ENCODE results near the gene DDI2.

The DDI2 gene

DNA sequence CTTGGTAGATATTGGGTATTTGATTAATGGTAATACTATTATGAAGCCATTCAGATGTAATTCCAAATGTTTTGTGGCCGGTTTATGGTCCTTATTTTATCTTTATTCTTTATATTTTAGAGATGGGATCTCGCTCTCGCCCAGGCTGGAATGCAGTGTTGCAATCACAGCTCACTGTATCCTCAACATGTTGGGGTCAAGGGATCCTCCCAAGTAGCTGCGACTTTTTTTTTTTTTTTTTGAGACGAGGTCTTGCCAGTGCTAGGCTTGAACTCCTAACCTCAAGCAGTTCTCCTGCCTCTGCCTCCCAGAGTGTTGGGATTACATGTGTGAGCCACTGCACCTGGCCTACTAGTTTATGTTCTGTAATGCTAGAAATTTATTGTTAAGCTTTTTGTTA, 4.7 kb downstream of the DDI2 start:
- Histone ChIP-seq H3K4me1 (ENCODE audit: control insufficient read depth in 5 of 5, insufficient read depth in 5 of 5, low read length in 5 of 5) (peaks cover 0 to 89% (median 77%) of the 10 kb centered on the region in 5 donors), H3K9ac (ENCODE audit: low read length in 5 of 5) (no peak overlapping the region), H3K36me3 (ENCODE audit: control insufficient read depth in 5 of 5, insufficient read depth in 5 of 5, low read length in 5 of 5) (peaks cover 0 to 6% (median 5%) of the 10 kb centered on the region in 5 donors), H3K9me3 (ENCODE audit: control insufficient read depth in 5 of 5, low read length in 5 of 5) (no peaks in the 10 kb centered on the region), H3K27me3 (ENCODE audit: control insufficient read depth in 5 of 5, insufficient read depth in 4 of 5, low read length in 5 of 5) (peaks cover 0 to 3% (median 0%) of the 10 kb centered on the region in 5 donors), H3K4me3 (ENCODE audit: low read depth in 1 of 5, low read length in 5 of 5) (no peak overlapping the region), H3K27ac (ENCODE audit: low read depth, low read length) (peak overlapping the region; percentile 80)

DNA sequence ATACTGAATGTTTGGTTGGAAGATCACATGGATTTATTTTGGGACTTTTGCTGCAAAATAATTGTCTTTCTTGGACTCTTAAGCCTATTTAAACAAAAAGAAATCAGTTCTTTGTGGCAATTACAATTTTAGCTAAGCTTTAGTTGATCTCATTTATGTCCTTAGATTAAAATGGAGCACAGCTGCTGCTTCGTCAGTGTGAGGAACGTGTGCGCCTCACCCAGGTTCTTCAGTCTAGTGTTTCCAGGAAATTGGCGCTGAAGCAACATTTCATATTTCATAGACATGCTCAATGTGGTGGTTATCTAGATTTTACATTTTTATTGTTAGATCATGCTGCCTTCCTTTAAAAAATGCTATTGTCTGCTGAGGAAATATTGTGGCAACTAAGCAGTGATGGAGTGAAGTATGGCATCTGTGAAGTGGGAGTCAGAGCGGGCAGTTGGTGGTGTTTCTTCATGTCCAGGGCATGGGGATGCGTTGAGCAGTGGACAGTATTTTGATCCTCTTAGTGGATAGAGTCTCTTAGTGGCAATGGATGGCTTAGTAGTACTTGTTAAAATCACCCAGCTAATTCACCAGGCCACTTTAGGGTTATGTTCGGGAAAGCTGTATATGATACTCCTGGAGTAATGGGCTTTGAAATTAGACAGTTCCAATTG, 5.6 kb downstream of the DDI2 start:
- H3K9ac ChIP-seq (ENCODE audit: low read length in 5 of 5), result peak overlapping the region in 1 of 5 donors; percentile 1
- H3K27ac ChIP-seq (ENCODE audit: low read depth, low read length), result peak overlapping the region; percentile 80
- H3K9me3 ChIP-seq (ENCODE audit: control insufficient read depth in 5 of 5, low read length in 5 of 5), result no peaks in the 10 kb centered on the region
- H3K4me1 ChIP-seq (ENCODE audit: control insufficient read depth in 5 of 5, insufficient read depth in 5 of 5, low read length in 5 of 5), result peaks cover 0 to 95% (median 82%) of the 10 kb centered on the region in 5 donors
- no peaks in the 10 kb centered on the region for H3K27me3 ChIP-seq (ENCODE audit: control insufficient read depth in 5 of 5, insufficient read depth in 4 of 5, low read length in 5 of 5)
- H3K36me3 ChIP-seq (ENCODE audit: control insufficient read depth in 5 of 5, insufficient read depth in 5 of 5, low read length in 5 of 5), result peaks cover 0 to 12% (median 10%) of the 10 kb centered on the region in 5 donors
- no peak overlapping the region for H3K4me3 ChIP-seq (ENCODE audit: low read depth in 1 of 5, low read length in 5 of 5)

DNA sequence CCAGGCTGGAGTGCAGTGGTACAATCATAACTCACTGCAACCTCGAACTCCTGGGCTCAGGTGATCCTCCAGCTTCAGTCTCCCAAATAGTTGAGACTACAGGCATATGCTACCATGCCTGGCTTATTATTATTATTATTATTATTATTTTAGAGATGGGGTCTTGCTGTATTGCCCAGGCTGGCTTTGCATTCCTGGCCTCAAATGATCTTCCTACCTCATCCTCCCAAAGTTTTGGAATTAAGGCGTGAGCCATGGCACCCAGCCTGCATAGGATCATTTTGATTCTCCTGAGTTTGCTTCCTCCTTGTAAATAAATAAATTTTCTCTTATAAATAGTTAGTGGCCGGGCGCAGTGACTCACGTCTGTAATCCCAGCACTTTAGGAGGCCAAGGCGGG, 6.2 kb downstream of the DDI2 start:
- peaks cover 0 to 12% (median 10%) of the 10 kb centered on the region in 5 donors for H3K36me3 ChIP-seq (ENCODE audit: control insufficient read depth in 5 of 5, insufficient read depth in 5 of 5, low read length in 5 of 5)
- H3K4me3 ChIP-seq (ENCODE audit: low read depth in 1 of 5, low read length in 5 of 5), result no peak overlapping the region
- H3K9me3 ChIP-seq (ENCODE audit: control insufficient read depth in 5 of 5, low read length in 5 of 5), result no peaks in the 10 kb centered on the region
- no peaks in the 10 kb centered on the region for H3K27me3 ChIP-seq (ENCODE audit: control insufficient read depth in 5 of 5, insufficient read depth in 4 of 5, low read length in 5 of 5)
- H3K9ac ChIP-seq (ENCODE audit: low read length in 5 of 5), result no peak overlapping the region
- no peak overlapping the region for H3K27ac ChIP-seq (ENCODE audit: low read depth, low read length)
- H3K4me1 ChIP-seq (ENCODE audit: control insufficient read depth in 5 of 5, insufficient read depth in 5 of 5, low read length in 5 of 5), result peaks cover 0 to 93% (median 78%) of the 10 kb centered on the region in 5 donors

DNA sequence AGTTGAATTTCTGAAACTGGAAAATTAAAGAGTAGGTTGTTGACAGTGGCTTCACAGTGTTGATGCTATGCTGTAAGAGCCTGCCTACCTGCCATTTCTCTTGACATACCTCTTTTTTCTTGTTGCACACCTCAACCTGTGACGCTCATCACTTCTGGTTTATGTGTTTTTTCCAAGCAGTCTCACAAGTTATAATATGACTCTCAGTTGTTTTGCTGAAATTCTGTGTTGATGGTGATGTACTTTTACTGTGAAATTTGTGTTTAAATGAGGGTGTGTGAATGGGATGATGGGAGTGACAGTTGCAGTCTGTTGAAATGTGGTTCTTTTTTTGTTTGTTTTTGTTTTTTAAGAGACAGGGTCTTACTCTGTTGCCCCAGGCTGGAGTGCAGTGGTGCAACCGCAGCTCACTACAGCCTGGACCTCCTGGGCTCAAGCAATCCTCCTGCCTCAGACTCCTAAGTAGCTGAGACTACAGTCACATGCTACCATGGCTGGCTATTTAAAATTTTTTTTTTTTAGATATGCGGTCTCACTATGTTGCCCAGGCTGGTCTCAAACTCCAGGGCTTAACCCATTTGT, 7.0 kb downstream of the DDI2 start:
- H3K9me3 ChIP-seq (ENCODE audit: control insufficient read depth in 5 of 5, low read length in 5 of 5), result no peaks in the 10 kb centered on the region
- H3K27me3 ChIP-seq (ENCODE audit: control insufficient read depth in 5 of 5, insufficient read depth in 4 of 5, low read length in 5 of 5), result no peaks in the 10 kb centered on the region
- H3K4me1 ChIP-seq (ENCODE audit: control insufficient read depth in 5 of 5, insufficient read depth in 5 of 5, low read length in 5 of 5), result peaks cover 0 to 85% (median 70%) of the 10 kb centered on the region in 5 donors
- no peak overlapping the region for H3K9ac ChIP-seq (ENCODE audit: low read length in 5 of 5)
- H3K27ac ChIP-seq (ENCODE audit: low read depth, low read length), result no peak overlapping the region
- peaks cover 4 to 12% (median 10%) of the 10 kb centered on the region in 5 donors for H3K36me3 ChIP-seq (ENCODE audit: control insufficient read depth in 5 of 5, insufficient read depth in 5 of 5, low read length in 5 of 5)
- H3K4me3 ChIP-seq (ENCODE audit: low read depth in 1 of 5, low read length in 5 of 5), result no peak overlapping the region

DNA sequence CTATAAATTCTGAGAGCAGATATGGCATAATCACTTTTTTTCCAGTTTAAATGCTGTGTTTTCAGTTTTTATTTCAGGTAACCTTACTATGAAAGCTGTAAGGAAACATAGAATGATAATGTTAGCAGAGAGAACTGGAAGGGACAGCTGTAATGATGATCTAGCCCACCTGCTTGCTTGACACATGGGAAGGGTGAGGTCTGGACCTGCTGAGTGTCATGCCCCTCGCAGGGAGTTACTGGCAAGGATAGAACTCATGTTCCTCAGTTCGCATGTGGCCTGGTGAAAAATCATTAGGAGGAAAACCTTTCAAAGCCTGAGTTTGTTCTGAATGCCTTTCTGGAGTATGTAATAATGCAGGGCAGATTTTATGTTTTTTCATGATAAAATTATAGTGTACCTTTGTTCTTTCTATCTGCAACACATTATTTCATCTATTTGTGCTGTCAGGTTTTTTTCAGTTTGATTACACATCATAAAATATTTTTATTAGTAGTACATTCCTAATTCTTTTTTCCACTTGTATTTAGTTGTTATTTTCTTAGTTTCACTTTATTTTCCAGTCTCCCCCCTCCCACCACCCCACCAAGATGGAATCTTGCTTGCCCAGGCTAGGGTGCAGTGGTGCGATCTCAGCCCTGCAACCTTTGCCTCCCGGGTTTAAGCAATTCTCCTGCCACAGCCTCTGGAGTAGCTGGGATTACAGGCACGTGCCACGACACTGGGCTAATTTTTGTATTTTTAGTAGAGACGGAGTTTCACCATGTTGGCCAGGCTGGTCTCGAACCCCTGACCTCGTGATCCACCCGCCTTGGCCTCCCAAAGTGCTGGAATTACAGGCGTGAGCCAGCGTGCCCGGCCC, 8.0 kb downstream of the DDI2 start:
- peak overlapping the region in 1 of 5 donors; percentile 17 for H3K9ac ChIP-seq (ENCODE audit: low read length in 5 of 5)
- H3K27me3 ChIP-seq (ENCODE audit: control insufficient read depth in 5 of 5, insufficient read depth in 4 of 5, low read length in 5 of 5), result no peaks in the 10 kb centered on the region
- H3K9me3 ChIP-seq (ENCODE audit: control insufficient read depth in 5 of 5, low read length in 5 of 5), result no peaks in the 10 kb centered on the region
- no peak overlapping the region for H3K4me3 ChIP-seq (ENCODE audit: low read depth in 1 of 5, low read length in 5 of 5)
- peak overlapping the region; percentile 11 for H3K27ac ChIP-seq (ENCODE audit: low read depth, low read length)
- H3K4me1 ChIP-seq (ENCODE audit: control insufficient read depth in 5 of 5, insufficient read depth in 5 of 5, low read length in 5 of 5), result peaks cover 0 to 79% (median 64%) of the 10 kb centered on the region in 5 donors
- peaks cover 5 to 16% (median 12%) of the 10 kb centered on the region in 5 donors for H3K36me3 ChIP-seq (ENCODE audit: control insufficient read depth in 5 of 5, insufficient read depth in 5 of 5, low read length in 5 of 5)

DNA sequence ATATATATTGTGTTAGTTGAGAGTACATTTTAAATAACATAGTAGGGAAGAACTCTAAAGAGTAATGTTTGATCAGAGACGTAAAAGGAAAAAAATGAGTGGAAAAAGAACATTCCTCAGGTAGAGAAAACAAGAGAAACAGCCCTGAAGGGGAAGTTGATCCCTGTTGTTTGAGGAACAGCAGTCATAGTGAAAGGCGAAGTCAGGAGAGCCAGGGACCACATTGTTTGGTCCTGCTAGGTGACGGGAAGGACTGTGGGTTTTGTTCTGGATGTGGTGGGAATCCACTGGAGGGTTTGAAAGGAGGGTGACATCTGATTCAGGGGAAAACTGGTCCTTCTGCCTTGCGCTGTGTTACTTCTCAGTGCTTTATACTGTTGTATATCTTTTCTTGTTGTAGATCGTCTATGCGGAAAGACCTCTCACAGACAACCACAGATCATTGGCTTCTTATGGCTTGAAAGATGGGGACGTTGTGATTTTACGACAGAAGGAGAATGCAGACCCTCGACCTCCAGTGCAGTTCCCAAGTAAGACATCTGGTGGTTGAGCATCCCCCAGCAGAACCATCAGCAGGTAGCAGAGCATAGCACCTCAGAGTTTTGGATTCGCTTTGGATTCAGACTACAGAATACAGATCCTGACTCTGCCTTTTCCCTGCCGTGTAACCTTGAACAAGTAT, 9.2 kb downstream of the DDI2 start:
- H3K4me1 ChIP-seq (ENCODE audit: control insufficient read depth in 5 of 5, insufficient read depth in 5 of 5, low read length in 5 of 5), result peaks cover 0 to 72% (median 57%) of the 10 kb centered on the region in 5 donors
- H3K4me3 ChIP-seq (ENCODE audit: low read depth in 1 of 5, low read length in 5 of 5), result no peak overlapping the region
- no peaks in the 10 kb centered on the region for H3K9me3 ChIP-seq (ENCODE audit: control insufficient read depth in 5 of 5, low read length in 5 of 5)
- no peaks in the 10 kb centered on the region for H3K27me3 ChIP-seq (ENCODE audit: control insufficient read depth in 5 of 5, insufficient read depth in 4 of 5, low read length in 5 of 5)
- peak overlapping the region in 1 of 5 donors; percentile 27 for H3K9ac ChIP-seq (ENCODE audit: low read length in 5 of 5)
- H3K27ac ChIP-seq (ENCODE audit: low read depth, low read length), result no peak overlapping the region
- H3K36me3 ChIP-seq (ENCODE audit: control insufficient read depth in 5 of 5, insufficient read depth in 5 of 5, low read length in 5 of 5), result peaks cover 6 to 26% (median 16%) of the 10 kb centered on the region in 5 donors

DNA sequence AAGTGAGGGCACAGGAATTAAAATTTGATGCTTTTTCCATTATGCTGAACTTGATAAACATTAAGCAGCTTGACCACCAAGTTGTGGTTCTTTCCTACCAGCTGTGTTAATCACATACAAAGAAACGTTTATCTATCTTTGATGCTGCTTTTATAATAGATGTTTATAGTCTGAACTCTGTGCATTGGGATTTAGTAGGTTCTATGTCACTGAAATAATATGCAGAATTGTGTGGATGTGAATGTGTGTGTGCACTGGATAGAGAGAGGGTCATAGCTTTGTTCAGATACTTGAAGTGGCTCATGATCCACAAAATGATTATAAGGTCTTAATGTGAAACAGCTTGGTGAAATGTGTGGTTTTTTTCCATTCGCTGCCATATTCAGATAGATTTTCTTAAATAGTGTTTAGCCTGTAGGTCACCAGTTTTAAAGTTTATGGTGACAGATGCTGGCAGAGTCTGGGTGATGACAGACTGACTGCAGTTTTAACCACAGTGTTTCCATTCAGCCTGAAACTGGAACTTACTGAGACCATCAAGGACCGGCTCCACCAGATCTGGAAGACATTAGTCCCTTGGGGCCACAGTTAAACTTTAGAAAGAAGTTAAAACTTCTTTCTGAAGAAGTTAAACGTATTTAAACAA, 10.2 kb downstream of the DDI2 start:
- H3K36me3 ChIP-seq (ENCODE audit: control insufficient read depth in 5 of 5, insufficient read depth in 5 of 5, low read length in 5 of 5), result peaks cover 8 to 32% (median 21%) of the 10 kb centered on the region in 5 donors

DNA sequence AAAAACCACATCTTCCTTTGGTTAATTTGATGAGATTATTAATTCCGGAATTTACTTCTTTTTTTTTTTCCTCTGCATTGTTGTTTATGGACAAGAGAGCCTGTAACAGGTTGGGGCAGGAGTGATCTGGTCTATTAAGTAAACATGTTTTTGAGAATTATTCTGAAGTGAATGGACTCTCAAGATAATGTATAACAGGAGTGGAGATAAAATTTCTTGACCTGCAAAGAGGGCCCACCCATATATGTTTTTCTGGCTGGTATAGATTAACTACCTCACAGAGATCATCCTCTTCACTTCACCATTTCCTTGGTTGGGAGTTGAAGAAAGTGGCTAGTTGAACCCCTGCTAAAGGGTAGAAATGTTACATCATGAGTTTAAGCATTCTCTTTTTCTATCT, 10.7 kb downstream of the DDI2 start:
- Histone ChIP-seq H3K4me3 (ENCODE audit: low read depth in 1 of 5, low read length in 5 of 5) (no peak overlapping the region), H3K36me3 (ENCODE audit: control insufficient read depth in 5 of 5, insufficient read depth in 5 of 5, low read length in 5 of 5) (peaks cover 8 to 34% (median 24%) of the 10 kb centered on the region in 5 donors), H3K27me3 (ENCODE audit: control insufficient read depth in 5 of 5, insufficient read depth in 4 of 5, low read length in 5 of 5) (no peaks in the 10 kb centered on the region), H3K9me3 (ENCODE audit: control insufficient read depth in 5 of 5, low read length in 5 of 5) (no peaks in the 10 kb centered on the region), H3K9ac (ENCODE audit: low read length in 5 of 5) (peak overlapping the region in 2 of 5 donors; percentile 2 to 35), H3K27ac (ENCODE audit: low read depth, low read length) (no peak overlapping the region), H3K4me1 (ENCODE audit: control insufficient read depth in 5 of 5, insufficient read depth in 5 of 5, low read length in 5 of 5) (peaks cover 0 to 56% (median 41%) of the 10 kb centered on the region in 5 donors)

More for the DNA sequence above, 10.2 kb downstream of the DDI2 start:
- Histone ChIP-seq H3K27ac (ENCODE audit: low read depth, low read length) (no peak overlapping the region), H3K4me1 (ENCODE audit: control insufficient read depth in 5 of 5, insufficient read depth in 5 of 5, low read length in 5 of 5) (peaks cover 0 to 61% (median 46%) of the 10 kb centered on the region in 5 donors), H3K9me3 (ENCODE audit: control insufficient read depth in 5 of 5, low read length in 5 of 5) (no peaks in the 10 kb centered on the region), H3K4me3 (ENCODE audit: low read depth in 1 of 5, low read length in 5 of 5) (no peak overlapping the region), H3K27me3 (ENCODE audit: control insufficient read depth in 5 of 5, insufficient read depth in 4 of 5, low read length in 5 of 5) (no peaks in the 10 kb centered on the region), H3K9ac (ENCODE audit: low read length in 5 of 5) (peak overlapping the region in 2 of 5 donors; percentile 2 to 35)

DNA sequence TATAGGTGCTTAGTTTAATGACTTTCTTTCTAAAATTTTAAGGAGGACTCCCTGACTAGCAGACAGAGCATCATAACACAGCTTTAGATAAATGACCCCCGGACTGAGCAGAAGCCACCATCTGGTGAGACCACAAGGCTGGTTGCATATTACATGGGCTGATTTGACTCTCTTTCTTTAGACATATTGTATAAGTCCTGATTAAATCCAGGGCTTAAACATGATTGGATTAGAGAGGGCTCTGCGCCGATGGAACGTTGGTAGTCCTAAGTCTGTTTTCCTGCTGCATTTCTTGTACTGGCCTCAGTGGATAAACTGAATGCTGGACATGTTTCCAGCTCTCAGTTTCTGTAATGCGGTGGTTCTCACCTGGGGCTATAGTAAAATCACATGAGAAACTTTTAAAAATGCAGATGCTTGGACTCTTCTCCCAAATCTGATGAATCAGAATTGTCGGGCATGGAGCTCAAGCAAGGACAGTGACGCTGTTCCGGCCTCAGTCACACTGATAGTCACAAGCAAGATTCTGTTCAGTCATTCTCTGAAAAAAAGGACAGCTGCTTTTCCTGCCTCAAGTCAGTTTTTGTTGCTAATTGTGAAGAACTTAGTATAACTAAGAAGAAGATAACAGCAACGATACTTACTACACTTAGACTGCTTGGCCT, 16.6 kb downstream of the DDI2 start:
- H3K9me3 ChIP-seq (ENCODE audit: control insufficient read depth in 5 of 5, low read length in 5 of 5), result no peaks in the 10 kb centered on the region
- H3K4me1 ChIP-seq (ENCODE audit: control insufficient read depth in 5 of 5, insufficient read depth in 5 of 5, low read length in 5 of 5), result peaks cover 0 to 27% (median 20%) of the 10 kb centered on the region in 5 donors
- peaks cover 32 to 78% (median 64%) of the 10 kb centered on the region in 5 donors for H3K36me3 ChIP-seq (ENCODE audit: control insufficient read depth in 5 of 5, insufficient read depth in 5 of 5, low read length in 5 of 5)
- no peaks in the 10 kb centered on the region for H3K27me3 ChIP-seq (ENCODE audit: control insufficient read depth in 5 of 5, insufficient read depth in 4 of 5, low read length in 5 of 5)
- no peak overlapping the region for H3K27ac ChIP-seq (ENCODE audit: low read depth, low read length)
- H3K4me3 ChIP-seq (ENCODE audit: low read depth in 1 of 5, low read length in 5 of 5), result no peak overlapping the region
- no peak overlapping the region for H3K9ac ChIP-seq (ENCODE audit: low read length in 5 of 5)

Measured in subcutaneous abdominal adipose tissue (tissue), 5 donors.